Stimulated activated CD4-positive, alpha-beta T cell treated with anti-CD3 and anti-CD28 coated beads, Interleukin-15, amount 100 ng/mL, for 24 hours (primary cell): Measurements from ENCODE around the gene WNT2B.

Experiments
- DNase-seq: peaks from one replicate; pipeline ENCODE4 v3.0.0-alpha.2; 2020

WNT2B gene

GRCh38 chr1:112529301-112529700 is 20.5 kb downstream of the WNT2B start:
- no peak for DNase-seq

GRCh38 chr1:112530832-112531231 is 22.1 kb downstream of the WNT2B start:
- no peak for DNase-seq

DNA sequence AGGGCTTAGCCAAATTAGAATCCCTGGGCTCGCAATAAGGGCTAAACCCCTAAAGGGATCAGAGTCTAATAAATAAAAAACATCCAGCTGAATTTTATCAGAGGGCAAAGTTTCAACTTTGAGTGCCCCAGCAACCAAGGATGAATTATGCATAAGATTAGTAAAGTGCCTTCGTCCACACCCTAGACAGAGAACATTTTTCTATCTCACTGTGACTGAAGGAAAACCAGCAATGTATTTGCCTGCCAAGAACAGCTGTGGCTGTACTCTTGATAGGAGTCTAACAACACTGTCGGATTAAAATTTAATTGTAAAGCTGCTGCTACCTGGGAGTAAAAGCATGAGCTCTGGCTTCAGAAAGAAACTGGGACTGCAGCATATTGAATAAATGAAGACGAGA is 23.3 kb downstream of the WNT2B start:
- no peak for DNase-seq

DNA sequence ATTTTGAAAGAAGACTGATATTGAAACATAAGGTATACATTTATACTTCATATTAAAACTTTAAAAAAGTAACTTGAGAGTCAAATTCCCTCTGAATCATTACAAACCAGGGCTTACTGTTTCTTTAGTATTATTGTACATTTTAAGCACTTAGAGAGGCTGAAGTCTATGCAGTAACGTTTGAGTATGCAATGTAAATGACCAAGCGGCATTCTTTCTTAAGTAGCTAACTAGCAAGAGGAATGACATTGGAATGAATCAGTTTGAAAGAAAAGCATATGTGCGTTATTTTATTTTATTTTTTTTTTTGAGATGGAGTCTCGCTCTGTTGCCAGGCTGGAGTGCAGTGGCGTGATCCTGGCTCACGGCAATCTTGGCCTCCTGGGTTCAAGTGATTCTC is 24.3 kb downstream of the WNT2B start:
- DNase-seq: no peak

- no peak for DNase-seq
Measured at GRCh38 chr1:112536561-112536960, 27.8 kb downstream of the WNT2B start.

DNA sequence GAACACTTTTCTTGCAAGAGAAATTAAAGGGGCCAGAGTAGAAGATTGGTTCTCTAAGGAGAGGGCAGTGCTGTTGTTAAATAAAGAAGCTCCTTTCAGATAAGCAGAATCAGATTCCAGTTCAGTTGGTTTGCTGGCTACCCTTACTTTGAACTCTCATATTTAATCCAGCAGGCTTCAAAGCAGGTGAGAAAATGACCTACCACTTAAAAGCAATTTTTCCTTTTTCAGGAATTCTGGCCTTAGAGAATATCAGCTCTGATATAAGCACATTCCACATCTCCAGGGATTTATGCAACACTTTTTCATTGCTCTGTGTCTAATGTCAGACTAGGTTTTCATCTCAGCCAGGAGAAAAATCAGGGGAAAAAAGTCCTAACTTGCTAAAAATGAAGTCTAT is 28.7 kb downstream of the WNT2B start:
- no peak for DNase-seq

GRCh38 chr1:112538883-112539282 is 30.1 kb downstream of the WNT2B start:
- DNase-seq: no peak

DNA sequence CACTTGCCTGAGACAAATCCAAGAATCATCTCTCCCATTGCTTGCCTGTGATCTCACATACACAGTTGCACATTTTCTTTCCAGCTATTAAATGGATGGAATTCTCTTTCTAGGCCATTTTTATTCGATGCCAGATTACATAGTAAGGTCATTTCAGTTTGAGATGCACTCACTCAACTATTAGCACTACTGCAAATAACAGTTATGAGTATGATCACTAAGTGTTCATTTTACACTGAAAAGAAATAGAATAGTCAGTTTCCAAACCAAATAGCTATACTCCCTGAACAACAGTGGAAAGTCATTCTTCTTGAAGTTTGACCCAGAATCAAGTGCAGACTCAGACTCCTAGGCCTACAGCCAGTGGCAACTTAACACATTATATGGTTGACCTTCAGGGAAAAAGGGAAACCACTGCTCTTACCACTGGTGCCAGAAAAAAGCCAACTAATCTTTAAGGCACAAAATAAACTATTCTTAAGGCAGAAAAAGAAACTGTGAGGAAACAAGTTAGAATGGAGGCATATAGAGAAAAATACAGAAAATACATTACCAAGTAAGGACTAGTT is 31.5 kb downstream of the WNT2B start:
- DNase-seq: no peak

DNA sequence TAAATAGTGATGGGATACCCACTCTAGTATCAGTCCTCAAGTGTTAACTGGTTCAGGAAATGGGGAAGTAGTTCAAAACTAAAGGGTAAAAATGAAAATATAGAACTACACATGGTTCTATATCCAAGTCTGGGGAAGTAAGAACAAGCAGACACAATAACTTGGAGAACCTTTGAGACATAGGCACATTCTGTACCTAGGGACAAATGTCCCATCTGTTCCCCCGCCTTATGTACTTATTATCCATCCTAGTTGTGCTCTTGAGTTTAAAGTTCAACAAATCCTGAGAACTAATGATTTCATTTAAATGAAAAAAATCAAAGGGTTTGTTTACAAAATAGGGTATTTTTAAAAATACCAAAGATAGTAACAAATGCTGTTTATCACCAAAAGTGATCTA is 32.5 kb downstream of the WNT2B start:
- no peak for DNase-seq

DNA sequence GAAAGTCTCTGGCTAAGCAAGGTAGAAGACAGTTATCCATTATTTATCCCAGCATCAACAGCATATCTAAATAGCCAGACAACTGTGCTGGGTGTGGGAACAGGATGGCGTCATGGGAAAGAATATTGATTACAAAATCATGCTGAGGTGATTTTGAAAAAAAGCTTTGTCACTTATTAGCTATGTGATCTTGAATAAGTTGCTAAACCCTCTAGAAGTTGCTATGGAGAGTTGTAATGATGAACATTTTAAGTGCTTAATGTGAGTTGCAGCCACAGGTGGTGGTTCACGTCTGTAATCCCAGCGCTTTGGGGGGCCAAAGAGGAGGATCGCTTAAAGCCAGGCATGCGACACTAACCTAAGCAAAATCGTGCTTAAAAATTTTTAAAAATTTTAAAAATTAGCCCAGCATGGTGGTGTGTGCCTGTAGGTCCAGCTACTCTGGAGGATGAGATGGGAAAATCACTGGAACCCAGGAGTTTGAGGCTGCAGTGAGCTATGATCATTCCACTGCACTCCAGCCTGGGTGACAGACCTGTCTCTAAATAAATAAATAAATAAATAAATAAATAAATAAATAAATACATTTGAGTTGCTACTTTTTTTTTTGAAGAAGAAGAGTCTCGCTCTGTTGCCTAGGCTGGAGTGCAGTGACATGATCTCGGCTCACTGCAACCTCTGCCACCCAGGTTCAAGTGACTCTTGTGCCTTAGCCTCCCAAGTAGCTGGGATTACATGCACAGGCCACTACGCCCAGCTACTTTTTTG is 33.6 kb downstream of the WNT2B start:
- DNase-seq: no peak

GRCh38 chr1:112544011-112544688 is 35.4 kb downstream of the WNT2B start:
- DNase-seq: no peak

DNA sequence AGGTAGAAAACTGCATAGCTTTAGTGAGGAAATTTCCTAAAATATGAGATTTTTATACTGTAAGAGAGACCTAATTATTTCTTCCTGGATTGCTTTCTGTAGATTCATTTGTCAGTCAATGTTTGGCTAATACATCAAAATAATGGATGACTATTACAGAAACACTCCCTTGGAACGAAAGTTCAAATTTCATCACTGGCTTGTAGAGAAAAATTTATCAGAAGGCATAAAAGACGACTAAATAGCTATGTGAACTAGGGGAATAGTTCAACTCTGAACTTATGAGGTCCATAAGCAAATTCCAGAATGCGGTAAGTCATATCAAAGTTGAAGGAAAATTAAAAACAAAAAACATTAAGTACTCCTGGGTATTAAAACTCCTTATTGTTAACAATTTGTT is 36.0 kb downstream of the WNT2B start:
- DNase-seq: no peak

GRCh38 chr1:112546076-112546475 is 37.3 kb downstream of the WNT2B start:
- no peak for DNase-seq

GRCh38 chr1:112548547-112548946 is 39.8 kb downstream of the WNT2B start:
- DNase-seq: no peak

DNA sequence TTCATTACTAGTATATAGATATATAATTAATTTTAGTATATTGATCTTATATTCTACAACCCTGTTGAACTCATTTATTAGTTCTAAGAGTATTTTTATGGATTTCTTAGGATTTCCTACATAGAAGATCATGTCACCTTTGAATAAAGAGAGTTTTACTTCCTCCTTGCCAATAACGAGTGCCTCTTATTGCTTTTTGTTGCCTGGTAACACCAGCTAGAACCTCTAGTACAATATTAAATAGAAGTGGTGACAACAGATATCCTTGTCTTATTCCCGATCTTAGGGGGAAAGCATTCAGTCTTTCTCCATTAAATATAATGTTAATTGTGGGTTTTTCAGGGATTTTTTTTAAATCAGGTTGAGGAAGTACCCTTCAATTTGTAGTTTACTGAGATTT is 40.8 kb downstream of the WNT2B start:
- no peak for DNase-seq

- no peak for DNase-seq
Measured at GRCh38 chr1:112554411-112554810, 45.6 kb downstream of the WNT2B start.

DNA sequence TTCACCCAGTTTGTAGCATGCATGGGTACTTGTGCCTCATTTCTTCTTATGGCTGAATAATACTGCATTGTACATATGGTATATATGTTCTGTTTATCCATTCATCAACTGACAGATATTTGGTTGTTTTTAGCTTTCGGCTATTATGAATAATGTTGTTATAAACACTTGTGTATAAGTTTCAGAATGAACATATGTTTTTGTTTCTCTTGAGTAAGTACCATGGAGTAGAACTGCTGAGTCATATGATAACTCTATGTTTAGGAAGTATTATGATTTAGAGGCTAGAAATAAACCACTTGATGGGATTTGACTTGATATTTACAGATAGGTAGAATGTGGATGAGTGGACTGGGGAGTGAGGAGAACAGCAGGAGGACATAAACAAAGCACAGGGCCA is 48.6 kb downstream of the WNT2B start:
- DNase-seq: no peak

DNA sequence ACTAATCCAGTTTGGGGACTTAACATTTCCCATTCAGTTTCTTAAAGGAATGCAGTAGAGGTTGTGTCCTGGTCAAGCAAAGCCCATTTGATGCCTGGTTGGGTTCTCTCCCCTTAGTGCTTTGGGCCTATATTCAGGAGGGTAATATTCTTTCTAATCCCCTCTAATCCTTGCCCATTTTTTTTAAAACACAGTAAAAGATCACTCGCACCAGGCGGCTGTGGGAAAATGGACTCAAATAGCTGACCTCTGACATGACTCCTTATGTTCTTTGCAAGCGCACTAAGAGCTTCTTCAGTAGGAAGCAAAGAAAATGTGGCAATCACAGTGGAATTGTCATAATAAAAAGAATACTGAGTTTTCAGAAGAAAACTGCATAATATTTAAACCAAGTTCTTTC is 49.9 kb downstream of the WNT2B start:
- no peak for DNase-seq

- DNase-seq: no peak
Measured at GRCh38 chr1:112563341-112563740, 54.6 kb downstream of the WNT2B start.

DNA sequence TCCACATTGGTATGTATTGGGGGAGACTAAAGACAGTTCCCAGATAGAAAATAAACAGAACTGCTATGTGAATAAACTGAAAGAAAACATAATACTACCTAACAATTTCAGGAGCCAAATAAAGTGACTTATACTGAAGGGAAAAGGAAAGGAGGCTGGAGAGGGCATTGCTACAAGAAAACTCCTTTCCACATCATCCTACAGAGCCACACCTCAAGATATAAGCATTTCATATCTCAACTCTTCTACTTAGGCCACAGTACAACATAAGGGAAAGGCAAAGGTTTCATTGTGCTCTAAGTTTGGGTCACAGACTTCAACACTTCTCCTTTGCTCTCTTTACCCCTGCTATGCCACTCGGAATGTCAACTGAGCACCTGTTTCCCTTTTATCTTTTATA is 55.3 kb downstream of the WNT2B start:
- DNase-seq: no peak

GRCh38 chr1:112565800-112566199 is 57.0 kb downstream of the WNT2B start:
- no peak for DNase-seq

GRCh38 chr1:112575154-112575804 is 66.5 kb downstream of the WNT2B start:
- DNase-seq: no peak

GRCh38 chr1:112576240-112576639 is 67.5 kb downstream of the WNT2B start:
- no peak for DNase-seq
